A549 (cell line): ENCODE data around the gene SPEN. TPM values are rescaled to one million over a fixed set of nuclear protein-coding genes. Genes with fewer than 3 reads are reported as not detected.
A peak's percentile ranks its signal among the peaks of the same experiment; 100 is the strongest.

ENCODE experiments used
- ATAC-seq, 2 experiments: fragments of 200-7000 bp in 1 of 2; fragments of >200 bp in 1 of 2; cut with Nextera tagmentation in 1 of 2; cut with Tn5 transposase in 1 of 2; 3 replicates each; pipeline versions ENCODE4 v1.8.0 to v1.9.1; 2018 to 2020; ENCODE audit warnings: mild to moderate bottlenecking in 1 of 2, moderate library complexity in 1 of 2
- CTCF ChIA-PET: fragments of 300-600 bp; sonication (Branson Sonifier 250); formaldehyde crosslinking; extraction: SDS; loops from one replicate; lab custom pipeline; 2021; ENCODE audit warnings: antibody characterized with exemption, inconsistent platforms; lab: Yijun Ruan, JAX
- POLR2A ChIA-PET: fragments of 350-600 bp; formaldehyde crosslinking; extraction: SDS; loops from one replicate; lab custom pipeline; 2021; ENCODE audit warnings: antibody characterized with exemption, inconsistent platforms; lab: Yijun Ruan, JAX
- DNase-seq, 2 experiments: peaks; one replicate each; pipeline versions ENCODE4 v3.0.0 to v3.0.0-alpha.2; 2011 to 2016; ENCODE audit warnings: low read depth in 1 of 2, low spot score in 1 of 2
- FAIRE-seq: peaks from 2 replicates; lab custom pipeline; 2011; peaks lifted over from hg19 to GRCh38; lab: Jason Lieb, UNC
- H3K27ac ChIP-seq, 2 experiments: fragments of >200 bp; sonication (Bioruptor Twin); formaldehyde crosslinking; 3 replicates each; pipeline ENCODE4 v1.5.1; 2016 to 2017
- H3K4me1 ChIP-seq: fragments of >200 bp; sonication (Bioruptor Twin); formaldehyde crosslinking; 3 replicates; pipeline ENCODE4 v1.6.1; 2016
- H3K4me2 ChIP-seq: fragments of >200 bp; sonication (Bioruptor Twin); formaldehyde crosslinking; 3 replicates; pipeline ENCODE4 v1.6.1; 2016
- H3K4me3 ChIP-seq: fragments of >200 bp; sonication (Bioruptor Twin); formaldehyde crosslinking; 3 replicates; pipeline ENCODE4 v1.5.1; 2016
- H3K9me3 ChIP-seq: fragments of >200 bp; sonication (Bioruptor Twin); formaldehyde crosslinking; 3 replicates; pipeline ENCODE4 v1.6.1; 2016
- ATOH8 ChIP-seq: fragments of 250-450 bp; sonication (Bioruptor Pico); IDR thresholded peaks from 2 replicates; pipeline ENCODE4 v1.5.0; 2020; ENCODE audit warnings: low read depth, mild to moderate bottlenecking, moderate library complexity
- BCL3 ChIP-seq: fragments of >200 bp; sonication (Bioruptor Twin); formaldehyde crosslinking; IDR thresholded peaks from 3 replicates; pipeline ENCODE4 v1.6.1; 2016
- EHF ChIP-seq: fragments of 250-450 bp; sonication (Bioruptor Pico); IDR thresholded peaks from 2 replicates; pipeline ENCODE4 v1.5.0; 2020; ENCODE audit warnings: mild to moderate bottlenecking
- ELK1 ChIP-seq: fragments of 150-350 bp; IDR thresholded peaks from 2 replicates; pipeline ENCODE4 v1.6.1; 2014; ENCODE audit warnings: low read depth, mild to moderate bottlenecking, low read length
- FOXS1 ChIP-seq: fragments of 250-450 bp; sonication (Bioruptor Pico); IDR thresholded peaks from 2 replicates; pipeline ENCODE4 v1.5.0; 2020; ENCODE audit warnings: mild to moderate bottlenecking, moderate library complexity
- GATA3 ChIP-seq: IDR thresholded peaks from 2 replicates; pipeline ENCODE4 v1.6.1; 2012; ENCODE audit warnings: borderline replicate concordance
- HOXB13 ChIP-seq: fragments of 250-450 bp; sonication (Bioruptor Pico); IDR thresholded peaks from 2 replicates; pipeline ENCODE4 v1.5.0; 2020; ENCODE audit warnings: low read depth, mild to moderate bottlenecking, moderate library complexity
- JUN ChIP-seq, 2 experiments: fragments of >200 bp; sonication (Bioruptor Twin); formaldehyde crosslinking; IDR thresholded peaks; 2 replicates in 1 of 2; 3 replicates in 1 of 2; pipeline ENCODE4 v1.6.1; 2016 to 2017
- MAFK ChIP-seq: fragments of 450-650 bp; IDR thresholded peaks from 2 replicates; pipeline ENCODE4 v1.6.1; 2014; ENCODE audit not compliant: partially characterized antibody
- NR3C1 ChIP-seq: fragments of >200 bp; sonication (Bioruptor Twin); formaldehyde crosslinking; IDR thresholded peaks from 3 replicates; pipeline ENCODE4 v1.6.1; 2017
- PHF8 ChIP-seq: fragments of 200-600 bp; sonication (generic); IDR thresholded peaks from 2 replicates; pipeline ENCODE4 v1.6.1; 2016; ENCODE audit warnings: low read depth, mild to moderate bottlenecking, antibody characterized with exemption, moderate library complexity, borderline replicate concordance
- POLR2A ChIP-seq: IDR thresholded peaks from 2 replicates; pipeline ENCODE4 v1.6.1; 2012; ENCODE audit warnings: mild to moderate bottlenecking, low read length
- TFCP2L1 ChIP-seq: fragments of 250-450 bp; sonication (Bioruptor Pico); IDR thresholded peaks from 2 replicates; pipeline ENCODE4 v1.5.0; 2021; ENCODE audit warnings: mild to moderate bottlenecking
- USF2 ChIP-seq: fragments of 450-650 bp; IDR thresholded peaks from 2 replicates; pipeline ENCODE4 v1.6.1; 2014; ENCODE audit warnings: antibody characterized with exemption
- WGBS: methylation state at CpG from one replicate; pipeline ENCODE4 v1.1.6; 2017; ENCODE audit errors: missing lambda C conversion rate; 5-methylcytosine and 5-hydroxymethylcytosine counted together
- polyA minus RNA-seq: library from RNA; depleted of rRNA, polyadenylated mRNA; stranded (reverse); fragments of >200 nt; gene quantifications from 2 replicates; pipeline ENCODE4 v1.2.3, GENCODE V29; 2011; rRNA and poly(A)+ RNA removed
- polyA plus RNA-seq, 4 experiments: library from polyadenylated mRNA; depleted of rRNA in 3 of 4; stranded (reverse); fragments of >200 nt; fragmentation: RNase III in 1 of 4; extraction: RNeasy Plus Mini Kit Qiagen cat#74134 plus additional on column Dnase treatment in 1 of 4; gene quantifications; 2 replicates in 3 of 4; 3 replicates in 1 of 4; pipeline ENCODE4 v1.2.3, GENCODE V29; 2011 to 2017
- TF ChIP-seq, protein P1 (sequence below): IDR thresholded peaks from 2 replicates; pipeline ENCODE4 v1.6.1; 2012
- TF ChIP-seq, protein P2 (sequence below): IDR thresholded peaks from 2 replicates; pipeline ENCODE4 v1.6.1; 2012; ENCODE audit warnings: low read depth, borderline replicate concordance
- TF ChIP-seq, protein P3 (sequence below): fragments of >200 bp; sonication (Bioruptor Twin); formaldehyde crosslinking; IDR thresholded peaks from 3 replicates; pipeline ENCODE4 v1.5.1; 2016

The SPEN gene, protein sequence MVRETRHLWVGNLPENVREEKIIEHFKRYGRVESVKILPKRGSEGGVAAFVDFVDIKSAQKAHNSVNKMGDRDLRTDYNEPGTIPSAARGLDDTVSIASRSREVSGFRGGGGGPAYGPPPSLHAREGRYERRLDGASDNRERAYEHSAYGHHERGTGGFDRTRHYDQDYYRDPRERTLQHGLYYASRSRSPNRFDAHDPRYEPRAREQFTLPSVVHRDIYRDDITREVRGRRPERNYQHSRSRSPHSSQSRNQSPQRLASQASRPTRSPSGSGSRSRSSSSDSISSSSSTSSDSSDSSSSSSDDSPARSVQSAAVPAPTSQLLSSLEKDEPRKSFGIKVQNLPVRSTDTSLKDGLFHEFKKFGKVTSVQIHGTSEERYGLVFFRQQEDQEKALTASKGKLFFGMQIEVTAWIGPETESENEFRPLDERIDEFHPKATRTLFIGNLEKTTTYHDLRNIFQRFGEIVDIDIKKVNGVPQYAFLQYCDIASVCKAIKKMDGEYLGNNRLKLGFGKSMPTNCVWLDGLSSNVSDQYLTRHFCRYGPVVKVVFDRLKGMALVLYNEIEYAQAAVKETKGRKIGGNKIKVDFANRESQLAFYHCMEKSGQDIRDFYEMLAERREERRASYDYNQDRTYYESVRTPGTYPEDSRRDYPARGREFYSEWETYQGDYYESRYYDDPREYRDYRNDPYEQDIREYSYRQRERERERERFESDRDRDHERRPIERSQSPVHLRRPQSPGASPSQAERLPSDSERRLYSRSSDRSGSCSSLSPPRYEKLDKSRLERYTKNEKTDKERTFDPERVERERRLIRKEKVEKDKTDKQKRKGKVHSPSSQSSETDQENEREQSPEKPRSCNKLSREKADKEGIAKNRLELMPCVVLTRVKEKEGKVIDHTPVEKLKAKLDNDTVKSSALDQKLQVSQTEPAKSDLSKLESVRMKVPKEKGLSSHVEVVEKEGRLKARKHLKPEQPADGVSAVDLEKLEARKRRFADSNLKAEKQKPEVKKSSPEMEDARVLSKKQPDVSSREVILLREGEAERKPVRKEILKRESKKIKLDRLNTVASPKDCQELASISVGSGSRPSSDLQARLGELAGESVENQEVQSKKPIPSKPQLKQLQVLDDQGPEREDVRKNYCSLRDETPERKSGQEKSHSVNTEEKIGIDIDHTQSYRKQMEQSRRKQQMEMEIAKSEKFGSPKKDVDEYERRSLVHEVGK (N-terminal part only)
- polyA plus RNA-seq (2011; rRNA removed): 7.0 and 14.3 TPM in 2 replicates
- 7.2 and 10.8 TPM in 2 replicates for polyA plus RNA-seq (2012; cell fraction: cytosol; rRNA removed)
- 41.3 and 43.5 TPM in 2 replicates for polyA plus RNA-seq (2012; cell fraction: nucleus; rRNA removed)
- 12.2 to 21.2 TPM (median 15.5 TPM) in 3 replicates for polyA plus RNA-seq (2017; fragmentation: RNase III; extraction: RNeasy Plus Mini Kit Qiagen cat#74134 plus additional on column Dnase treatment)
- 32.0 and 34.5 TPM in 2 replicates for polyA minus RNA-seq

GRCh38 chr1:15847100-15847892, at the start of gene SPEN:
Gene SPEN (plus strand): TSS chr1:15847707. CDS start chr1:15848068, 361 bp downstream.
- FAIRE-seq: no peak
- no peak for TF ChIP-seq ATOH8
- TF ChIP-seq HOXB13: no peak
- peak; percentile 61; the same call in 1 of the 2 replicates for TF ChIP-seq PHF8
- TF ChIP-seq, protein P1, sequence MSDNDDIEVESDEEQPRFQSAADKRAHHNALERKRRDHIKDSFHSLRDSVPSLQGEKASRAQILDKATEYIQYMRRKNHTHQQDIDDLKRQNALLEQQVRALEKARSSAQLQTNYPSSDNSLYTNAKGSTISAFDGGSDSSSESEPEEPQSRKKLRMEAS: peak; percentile 25; the same call in 1 of the 2 replicates
- peak; percentile 11; the same call in 1 of the 3 replicates for TF ChIP-seq BCL3
- no peak for TF ChIP-seq ELK1
- peak; percentile 70 for TF ChIP-seq POLR2A
- TF ChIP-seq, protein P2, sequence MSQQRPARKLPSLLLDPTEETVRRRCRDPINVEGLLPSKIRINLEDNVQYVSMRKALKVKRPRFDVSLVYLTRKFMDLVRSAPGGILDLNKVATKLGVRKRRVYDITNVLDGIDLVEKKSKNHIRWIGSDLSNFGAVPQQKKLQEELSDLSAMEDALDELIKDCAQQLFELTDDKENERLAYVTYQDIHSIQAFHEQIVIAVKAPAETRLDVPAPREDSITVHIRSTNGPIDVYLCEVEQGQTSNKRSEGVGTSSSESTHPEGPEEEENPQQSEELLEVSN: peak; percentile 83
- peak; percentile 10 to 52; a peak in 2 of 5 replicates for TF ChIP-seq JUN (IDR thresholded peaks at IDR 0.05)

DNA sequence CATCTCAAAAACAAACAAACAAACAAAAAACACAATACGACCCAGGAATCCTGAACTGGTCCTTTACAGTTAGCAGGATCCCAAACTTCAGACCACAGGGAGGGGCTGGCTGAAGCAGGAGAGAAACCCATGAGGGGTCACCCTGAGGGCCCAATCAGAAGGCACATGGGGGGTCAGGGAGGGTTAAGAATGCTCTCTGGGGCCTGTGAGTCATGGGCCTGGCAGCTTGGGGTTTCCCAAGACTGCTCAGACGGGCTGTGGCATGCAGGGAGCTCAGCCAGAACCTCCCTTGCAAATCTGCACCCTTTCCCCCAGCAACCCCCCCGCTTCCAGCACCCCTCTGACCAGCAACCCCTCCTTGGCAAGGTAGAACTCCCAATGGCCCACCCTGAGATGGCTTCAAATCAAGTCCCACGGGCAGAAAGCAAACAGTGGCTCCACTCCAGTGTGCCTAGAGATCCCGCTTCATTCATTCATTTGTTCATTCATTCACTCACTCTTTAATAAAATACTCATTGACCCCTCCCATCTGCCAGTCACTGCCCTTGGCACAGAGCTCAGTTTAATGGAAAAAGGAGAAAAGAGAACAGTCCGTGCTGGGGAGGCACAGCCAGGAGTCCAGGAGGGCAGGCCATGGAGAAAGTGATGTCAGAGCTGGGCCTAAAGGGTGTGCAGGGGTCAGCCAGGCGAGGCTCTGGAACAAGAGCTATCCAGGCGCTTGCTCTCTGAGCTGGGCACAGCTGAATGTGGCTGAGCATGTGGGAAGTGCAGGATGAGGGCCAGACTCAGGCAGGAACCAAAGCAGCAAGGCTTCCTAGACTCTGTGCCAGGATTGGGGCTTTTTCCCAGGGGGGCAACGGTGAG, 48.3 kb upstream of the SPEN start:
- POLR2A ChIA-PET: interaction anchor here (0.7 to 8.3 kb wide), 10 partner anchors 11 to 219 kb away, joined by 3 to 98 read pairs (median 7); partner anchors contain the start of genes SPEN and ZBTB17
- TF ChIP-seq TFCP2L1 (no peak), USF2 (no peak), MAFK (no peak), POLR2A (0 out of 2 replicates have a peak, but pooled peaks have one; percentile 7), FOXS1 (no peak), ATOH8 (no peak), PHF8 (no peak), EHF (CRISPR knock-in tag) (no peak), NR3C1 (no peak), GATA3 (peak; percentile 92)
- TF ChIP-seq, protein P3, sequence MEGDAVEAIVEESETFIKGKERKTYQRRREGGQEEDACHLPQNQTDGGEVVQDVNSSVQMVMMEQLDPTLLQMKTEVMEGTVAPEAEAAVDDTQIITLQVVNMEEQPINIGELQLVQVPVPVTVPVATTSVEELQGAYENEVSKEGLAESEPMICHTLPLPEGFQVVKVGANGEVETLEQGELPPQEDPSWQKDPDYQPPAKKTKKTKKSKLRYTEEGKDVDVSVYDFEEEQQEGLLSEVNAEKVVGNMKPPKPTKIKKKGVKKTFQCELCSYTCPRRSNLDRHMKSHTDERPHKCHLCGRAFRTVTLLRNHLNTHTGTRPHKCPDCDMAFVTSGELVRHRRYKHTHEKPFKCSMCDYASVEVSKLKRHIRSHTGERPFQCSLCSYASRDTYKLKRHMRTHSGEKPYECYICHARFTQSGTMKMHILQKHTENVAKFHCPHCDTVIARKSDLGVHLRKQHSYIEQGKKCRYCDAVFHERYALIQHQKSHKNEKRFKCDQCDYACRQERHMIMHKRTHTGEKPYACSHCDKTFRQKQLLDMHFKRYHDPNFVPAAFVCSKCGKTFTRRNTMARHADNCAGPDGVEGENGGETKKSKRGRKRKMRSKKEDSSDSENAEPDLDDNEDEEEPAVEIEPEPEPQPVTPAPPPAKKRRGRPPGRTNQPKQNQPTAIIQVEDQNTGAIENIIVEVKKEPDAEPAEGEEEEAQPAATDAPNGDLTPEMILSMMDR: no peak

More at GRCh38 chr1:15847100-15847892, at the start of gene SPEN:
- peak; percentile 68 to 94 for DNase-seq
- peak within 1 kb of the TSS; percentile 99 for H3K4me3 ChIP-seq
- peak; percentile 80 to 87 for ATAC-seq
- H3K27ac ChIP-seq: peak within 1 kb of the TSS; percentile 98 to 100
- peaks cover 32% of the 10 kb centered on the region for H3K4me1 ChIP-seq
- H3K4me2 ChIP-seq: peak within 1 kb of the TSS; percentile 96
- ChIA-PET CTCF (interaction anchor here (0.6 to 1.5 kb wide), 8 partner anchors 13 to 90 kb away, joined by 3 to 4 read pairs (median 3); no protein-coding TSS in a partner anchor), POLR2A (interaction anchor here (0.6 to 4.4 kb wide), 14 partner anchors 9 to 102 kb away, joined by 3 to 30 read pairs (median 4); no protein-coding TSS in a partner anchor)
- 2% methylated on average over 13 of the region's 86 CpGs for WGBS
- no peaks in the 10 kb centered on the region for H3K9me3 ChIP-seq

More for the DNA sequence above, 48.3 kb upstream of the SPEN start:
- peaks cover 64% of the 10 kb centered on the region for H3K4me1 ChIP-seq
- CTCF ChIA-PET: interaction anchor here (0.6 to 1.6 kb wide), 6 partner anchors 16 to 145 kb away, joined by 3 to 8 read pairs (median 3); partner anchors contain the start of gene SPEN
- peak overlapping the region; percentile 99 for H3K4me2 ChIP-seq
- H3K9me3 ChIP-seq: no peaks in the 10 kb centered on the region
- FAIRE-seq: no peak
- H3K27ac ChIP-seq: peak overlapping the region; percentile 92 to 99
- ATAC-seq: peak; percentile 60 to 70
- DNase-seq: peak; percentile 93 to 95
- H3K4me3 ChIP-seq: peak overlapping the region; percentile 56
- WGBS: 2% methylated on average over 6 of the region's 9 CpGs
